Common myeloid progenitor, CD34-positive (primary cell): ENCODE measurements around the gene PER2.

ENCODE experiments used
- CTCF ChIA-PET: fragments of 350-600 bp; sonication (Branson Sonifier 250); formaldehyde crosslinking; loops from one replicate; lab custom pipeline; 2021; ENCODE audit warnings: antibody characterized with exemption; lab: Charles Lee
- POLR2A ChIA-PET: fragments of 350-600 bp; sonication (Branson Sonifier 250); formaldehyde crosslinking; loops from one replicate; lab custom pipeline; 2021; ENCODE audit warnings: antibody characterized with exemption; lab: Charles Lee
- DNase-seq, 3 donors: peaks; one replicate each; pipeline versions ENCODE4 v3.0.0 to v3.0.0-alpha.2; 2013
- H3K27ac ChIP-seq, 2 experiments: 1 replicate in 1 of 2; 2 replicates in 1 of 2; pipeline ENCODE4 v1.7.0; 2013; ENCODE audit warnings: inconsistent platforms in 2 of 2, low read length in 2 of 2, mild to moderate bottlenecking in 2 of 2, low read depth in 1 of 2, moderate library complexity in 1 of 2; ENCODE audit not compliant: severe bottlenecking in 2 of 2, insufficient read depth in 1 of 2, poor library complexity in 1 of 2
- H3K27me3 ChIP-seq, 5 experiments: replicated peaks in 2 of 5; 1 replicate in 3 of 5; 2 replicates in 2 of 5; pipeline versions ENCODE4 v1.6.1 to v1.7.0; 2013; ENCODE audit warnings: low read length in 4 of 5, mild to moderate bottlenecking in 2 of 5, moderate library complexity in 2 of 5, inconsistent platforms in 1 of 5; ENCODE audit not compliant: insufficient read depth in 5 of 5, control insufficient read depth in 4 of 5
- H3K36me3 ChIP-seq, 4 experiments: 1 replicate in 2 of 4; 2 replicates in 2 of 4; pipeline versions ENCODE4 v1.6.1 to v1.7.0; 2013; ENCODE audit warnings: low read length in 3 of 4, control low read depth in 1 of 4, mild to moderate bottlenecking in 1 of 4; ENCODE audit not compliant: control insufficient read depth in 4 of 4, insufficient read depth in 4 of 4
- H3K4me1 ChIP-seq, 4 experiments: 1 replicate in 3 of 4; 2 replicates in 1 of 4; pipeline versions ENCODE4 v1.6.1 to v1.7.1; 2013; ENCODE audit warnings: low read length in 3 of 4, mild to moderate bottlenecking in 3 of 4, control low read depth in 1 of 4, inconsistent platforms in 1 of 4, moderate library complexity in 1 of 4; ENCODE audit not compliant: control insufficient read depth in 4 of 4, insufficient read depth in 4 of 4; ENCODE audit errors: control extremely low read depth in 1 of 4
- H3K4me3 ChIP-seq, 7 experiments: 1 replicate in 4 of 7; 2 replicates in 3 of 7; pipeline versions ENCODE4 v1.5.1 to v1.7.0; 2013; ENCODE audit warnings: mild to moderate bottlenecking in 7 of 7, low read length in 6 of 7, moderate library complexity in 6 of 7, inconsistent platforms in 2 of 7, low read depth in 2 of 7, control low read depth in 1 of 7; ENCODE audit not compliant: insufficient read depth in 4 of 7, control insufficient read depth in 1 of 7; ENCODE audit errors: extremely low read depth in 1 of 7
- H3K9me3 ChIP-seq, 5 experiments: 1 replicate in 4 of 5; 2 replicates in 1 of 5; pipeline versions ENCODE4 v1.6.1 to v1.7.1; 2013; ENCODE audit warnings: low read length in 4 of 5, mild to moderate bottlenecking in 2 of 5, inconsistent platforms in 1 of 5, low read depth in 1 of 5, moderate library complexity in 1 of 5; ENCODE audit not compliant: control insufficient read depth in 4 of 5, insufficient read depth in 2 of 5; ENCODE audit errors: control extremely low read depth in 1 of 5
- WGBS: methylation state at CpG from one replicate; pipeline ENCODE4 v1.1.5; 2013; ENCODE audit not compliant: insufficient coverage; 5-methylcytosine and 5-hydroxymethylcytosine counted together

The PER2 gene

GRCh38 chr2:238267884-238268680 is 20.3 kb downstream of the PER2 start:
- DNase-seq: no peak
- ChIA-PET POLR2A (no interaction called here), CTCF (interaction anchor here (1.3 kb wide), 1 partner anchor 9 kb away, joined by 3 read pairs; no protein-coding TSS in a partner anchor)
- H3K4me1 ChIP-seq: peaks cover 0 to 7% (median 6%) of the 10 kb centered on the region in 4 experiments
- H3K4me3 ChIP-seq: no peak overlapping the region
- 97% methylated on average over 20 of the region's 20 CpGs for WGBS
- H3K36me3 ChIP-seq: peaks cover 0 to 62% (median 50%) of the 10 kb centered on the region in 4 experiments
- H3K27ac ChIP-seq: no peak overlapping the region
- H3K27me3 ChIP-seq: no peaks in the 10 kb centered on the region
- H3K9me3 ChIP-seq: no peaks in the 10 kb centered on the region

- H3K27me3 ChIP-seq: no peaks in the 10 kb centered on the region
- no peak for DNase-seq
- H3K4me3 ChIP-seq: no peak overlapping the region
- no peaks in the 10 kb centered on the region for H3K9me3 ChIP-seq
- ChIA-PET CTCF (interaction anchor here (1.0 to 1.3 kb wide), 2 partner anchors 8 to 488 kb away, joined by 3 read pairs; no protein-coding TSS in a partner anchor), POLR2A (no interaction called here)
- H3K4me1 ChIP-seq: peaks cover 0 to 7% (median 6%) of the 10 kb centered on the region in 4 experiments
- H3K27ac ChIP-seq: no peak overlapping the region
- WGBS: 100% methylated on average over 1 of the region's 1 CpG
- H3K36me3 ChIP-seq: peaks cover 4 to 61% (median 47%) of the 10 kb centered on the region in 4 experiments
Observed at GRCh38 chr2:238267341-238267710, 21.1 kb downstream of the PER2 start.

GRCh38 chr2:238265605-238266004 is 22.8 kb downstream of the PER2 start:
- no peak for DNase-seq
- Histone ChIP-seq H3K4me3 (no peak overlapping the region), H3K36me3 (peaks cover 7 to 64% (median 51%) of the 10 kb centered on the region in 4 experiments), H3K9me3 (no peaks in the 10 kb centered on the region), H3K27me3 (no peaks in the 10 kb centered on the region), H3K27ac (no peak overlapping the region), H3K4me1 (peaks cover 0 to 7% (median 6%) of the 10 kb centered on the region in 4 experiments)
- CTCF ChIA-PET: interaction anchor here (0.7 to 4.2 kb wide), 5 partner anchors 13 to 408 kb away, joined by 3 to 15 read pairs (median 5); no protein-coding TSS in a partner anchor
- POLR2A ChIA-PET: no interaction called here
- 100% methylated on average over 1 of the region's 11 CpGs for WGBS

- Histone ChIP-seq H3K9me3 (no peaks in the 10 kb centered on the region), H3K4me1 (peaks cover 0 to 7% (median 6%) of the 10 kb centered on the region in 4 experiments), H3K4me3 (no peak overlapping the region), H3K27me3 (no peaks in the 10 kb centered on the region), H3K36me3 (peaks cover 7 to 63% (median 50%) of the 10 kb centered on the region in 4 experiments), H3K27ac (no peak overlapping the region)
- DNase-seq: no peak
- ChIA-PET POLR2A (no interaction called here), CTCF (interaction anchor here (0.7 to 4.2 kb wide), 16 partner anchors 8 to 407 kb away, joined by 3 to 19 read pairs (median 5); partner anchors contain the start of gene ERFE)
- WGBS: 97% methylated on average over 3 of the region's 4 CpGs
Observed at GRCh38 chr2:238264072-238264460, 24.3 kb downstream of the PER2 start.

- WGBS: 64% methylated on average over 8 of the region's 13 CpGs
- Histone ChIP-seq H3K9me3 (no peaks in the 10 kb centered on the region), H3K36me3 (peaks cover 7 to 64% (median 52%) of the 10 kb centered on the region in 4 experiments), H3K27ac (no peak overlapping the region), H3K27me3 (no peaks in the 10 kb centered on the region), H3K4me1 (peaks cover 0 to 7% (median 6%) of the 10 kb centered on the region in 4 experiments), H3K4me3 (no peak overlapping the region)
- DNase-seq: peak; percentile 83 to 90 (median 86)
- CTCF ChIA-PET: interaction anchor here (0.5 to 4.2 kb wide), 21 partner anchors 8 to 406 kb away, joined by 3 to 19 read pairs (median 5); partner anchors contain the start of genes ERFE and PER2
- POLR2A ChIA-PET: interaction anchor here (1.4 kb wide), 1 partner anchor 18 kb away, joined by 3 read pairs; no protein-coding TSS in a partner anchor
Observed at GRCh38 chr2:238263204-238264071, 25.0 kb downstream of the PER2 start.

- H3K9me3 ChIP-seq: no peaks in the 10 kb centered on the region
- DNase-seq: no peak
- H3K27ac ChIP-seq: no peak overlapping the region
- POLR2A ChIA-PET: interaction anchor here (1.4 kb wide), 1 partner anchor 17 kb away, joined by 3 read pairs; no protein-coding TSS in a partner anchor
- CTCF ChIA-PET: interaction anchor here (0.5 to 4.2 kb wide), 15 partner anchors 8 to 405 kb away, joined by 3 to 19 read pairs (median 5); partner anchors contain the start of genes ERFE and PER2
- no peak overlapping the region for H3K4me3 ChIP-seq
- H3K27me3 ChIP-seq: no peaks in the 10 kb centered on the region
- 100% methylated on average over 11 of the region's 12 CpGs for WGBS
- peaks cover 14 to 64% (median 54%) of the 10 kb centered on the region in 4 experiments for H3K36me3 ChIP-seq
- peaks cover 0 to 7% (median 6%) of the 10 kb centered on the region in 4 experiments for H3K4me1 ChIP-seq
Observed at GRCh38 chr2:238262496-238263122, 25.8 kb downstream of the PER2 start.
